Common myeloid progenitor, CD34-positive (primary cell): ENCODE measurements around the gene LRWD1. TPM values are rescaled to one million over a fixed set of nuclear protein-coding genes. Genes with fewer than 3 reads are reported as not detected.

Experiments
- CTCF ChIA-PET: fragments of 350-600 bp; sonication (Branson Sonifier 250); formaldehyde crosslinking; loops from one replicate; lab custom pipeline; 2021; ENCODE audit warnings: antibody characterized with exemption; lab: Charles Lee
- POLR2A ChIA-PET: fragments of 350-600 bp; sonication (Branson Sonifier 250); formaldehyde crosslinking; loops from one replicate; lab custom pipeline; 2021; ENCODE audit warnings: antibody characterized with exemption; lab: Charles Lee
- DNase-seq, 3 donors: peaks; one replicate each; pipeline versions ENCODE4 v3.0.0 to v3.0.0-alpha.2; 2013
- H3K27ac ChIP-seq, 2 experiments: 1 replicate in 1 of 2; 2 replicates in 1 of 2; pipeline ENCODE4 v1.7.0; 2013; ENCODE audit warnings: inconsistent platforms in 2 of 2, low read length in 2 of 2, mild to moderate bottlenecking in 2 of 2, low read depth in 1 of 2, moderate library complexity in 1 of 2; ENCODE audit not compliant: severe bottlenecking in 2 of 2, insufficient read depth in 1 of 2, poor library complexity in 1 of 2
- H3K27me3 ChIP-seq, 5 experiments: replicated peaks in 2 of 5; 1 replicate in 3 of 5; 2 replicates in 2 of 5; pipeline versions ENCODE4 v1.6.1 to v1.7.0; 2013; ENCODE audit warnings: low read length in 4 of 5, mild to moderate bottlenecking in 2 of 5, moderate library complexity in 2 of 5, inconsistent platforms in 1 of 5; ENCODE audit not compliant: insufficient read depth in 5 of 5, control insufficient read depth in 4 of 5
- H3K36me3 ChIP-seq, 4 experiments: 1 replicate in 2 of 4; 2 replicates in 2 of 4; pipeline versions ENCODE4 v1.6.1 to v1.7.0; 2013; ENCODE audit warnings: low read length in 3 of 4, control low read depth in 1 of 4, mild to moderate bottlenecking in 1 of 4; ENCODE audit not compliant: control insufficient read depth in 4 of 4, insufficient read depth in 4 of 4
- H3K4me1 ChIP-seq, 4 experiments: 1 replicate in 3 of 4; 2 replicates in 1 of 4; pipeline versions ENCODE4 v1.6.1 to v1.7.1; 2013; ENCODE audit warnings: low read length in 3 of 4, mild to moderate bottlenecking in 3 of 4, control low read depth in 1 of 4, inconsistent platforms in 1 of 4, moderate library complexity in 1 of 4; ENCODE audit not compliant: control insufficient read depth in 4 of 4, insufficient read depth in 4 of 4; ENCODE audit errors: control extremely low read depth in 1 of 4
- H3K4me3 ChIP-seq, 7 experiments: 1 replicate in 4 of 7; 2 replicates in 3 of 7; pipeline versions ENCODE4 v1.5.1 to v1.7.0; 2013; ENCODE audit warnings: mild to moderate bottlenecking in 7 of 7, low read length in 6 of 7, moderate library complexity in 6 of 7, inconsistent platforms in 2 of 7, low read depth in 2 of 7, control low read depth in 1 of 7; ENCODE audit not compliant: insufficient read depth in 4 of 7, control insufficient read depth in 1 of 7; ENCODE audit errors: extremely low read depth in 1 of 7
- H3K9me3 ChIP-seq, 5 experiments: 1 replicate in 4 of 5; 2 replicates in 1 of 5; pipeline versions ENCODE4 v1.6.1 to v1.7.1; 2013; ENCODE audit warnings: low read length in 4 of 5, mild to moderate bottlenecking in 2 of 5, inconsistent platforms in 1 of 5, low read depth in 1 of 5, moderate library complexity in 1 of 5; ENCODE audit not compliant: control insufficient read depth in 4 of 5, insufficient read depth in 2 of 5; ENCODE audit errors: control extremely low read depth in 1 of 5
- WGBS: methylation state at CpG from one replicate; pipeline ENCODE4 v1.1.5; 2013; ENCODE audit not compliant: insufficient coverage; 5-methylcytosine and 5-hydroxymethylcytosine counted together
- polyA plus RNA-seq: library from polyadenylated mRNA; unstranded; fragments of 120-200 nt; gene quantifications from one replicate; pipeline ENCODE4 v1.2.1, GENCODE V29; 2013

LRWD1 gene
- 9.5 TPM for polyA plus RNA-seq

- H3K9me3 ChIP-seq, result no peaks in the 10 kb centered on the region
- ChIA-PET CTCF (interaction anchor here (1.9 to 63.4 kb wide), 2 partner anchors 9 to 46 kb away, joined by 7 to 1488 read pairs; partner anchors contain the start of genes ORAI2 and PRKRIP1), POLR2A (interaction anchor here (1.2 kb wide), 1 partner anchor 31 kb away, joined by 4 read pairs; the partner anchor contains the start of gene ORAI2)
- H3K36me3 ChIP-seq, result peaks cover 3 to 16% (median 10%) of the 10 kb centered on the region in 4 experiments
- no peaks in the 10 kb centered on the region for H3K27me3 ChIP-seq
- WGBS, result under 1% methylated on average over 78 of the region's 81 CpGs
- peaks cover 5 to 20% (median 18%) of the 10 kb centered on the region in 4 experiments for H3K4me1 ChIP-seq
- peak; percentile 91 to 94 (median 93) for DNase-seq
- H3K27ac ChIP-seq, result peak within 1 kb of the TSS; percentile 66 to 85
- H3K4me3 ChIP-seq, result peak within 1 kb of the TSS; percentile 63 to 100 (median 98)
These were observed at the start of gene LRWD1, which contains the start of gene ALKBH4 for GRCh38 chr7:102464577-102465280. TSS of gene LRWD1 (plus strand) at chr7:102464984. CDS start at chr7:102465081, 97 bp downstream. TSS of gene ALKBH4 (minus strand) at chr7:102464863. CDS start at chr7:102464836, 27 bp downstream.

GRCh38 chr7:102415685-102416225 is 49.0 kb upstream of the LRWD1 start:
- WGBS, result 37% methylated on average over 12 of the region's 12 CpGs
- H3K9me3 ChIP-seq, result no peaks in the 10 kb centered on the region
- POLR2A ChIA-PET, result no interaction called here
- H3K27ac ChIP-seq, result peak overlapping the region in 1 of 2 experiments; percentile 67
- peak in 1 of 3 donors; percentile 42 for DNase-seq
- H3K4me1 ChIP-seq, result peaks cover 11 to 54% (median 33%) of the 10 kb centered on the region in 4 experiments
- no peaks in the 10 kb centered on the region for H3K27me3 ChIP-seq
- H3K36me3 ChIP-seq, result peaks cover 3 to 48% (median 20%) of the 10 kb centered on the region in 4 experiments
- H3K4me3 ChIP-seq, result peak overlapping the region in 2 of 7 experiments; percentile 7 to 48
- CTCF ChIA-PET, result interaction anchor here (0.7 to 63.4 kb wide), 3 partner anchors 3 to 134 kb away, joined by 3 to 1488 read pairs (median 1488); partner anchors contain the start of genes ALKBH4, LRWD1, ORAI2 and PRKRIP1

GRCh38 chr7:102416406-102416805 is 48.4 kb upstream of the LRWD1 start:
- H3K9me3 ChIP-seq, result no peaks in the 10 kb centered on the region
- H3K27ac ChIP-seq, result no peak overlapping the region
- no peak overlapping the region for H3K4me3 ChIP-seq
- DNase-seq, result no peak
- peaks cover 11 to 60% (median 39%) of the 10 kb centered on the region in 4 experiments for H3K4me1 ChIP-seq
- H3K36me3 ChIP-seq, result peaks cover 3 to 41% (median 14%) of the 10 kb centered on the region in 4 experiments
- ChIA-PET POLR2A (no interaction called here), CTCF (interaction anchor here (0.7 to 63.4 kb wide), 3 partner anchors 2 to 134 kb away, joined by 3 to 1488 read pairs (median 1488); partner anchors contain the start of genes ALKBH4, LRWD1, ORAI2 and PRKRIP1)
- 100% methylated on average over 1 of the region's 6 CpGs for WGBS
- H3K27me3 ChIP-seq, result no peaks in the 10 kb centered on the region

GRCh38 chr7:102417105-102417504 is 47.7 kb upstream of the LRWD1 start:
- Histone ChIP-seq H3K4me1 (peaks cover 14 to 65% (median 44%) of the 10 kb centered on the region in 4 experiments), H3K9me3 (no peaks in the 10 kb centered on the region), H3K4me3 (no peak overlapping the region), H3K27me3 (no peaks in the 10 kb centered on the region), H3K36me3 (peaks cover 3 to 40% (median 11%) of the 10 kb centered on the region in 4 experiments), H3K27ac (peak overlapping the region in 1 of 2 experiments; percentile 12)
- no CpG with 5 or more reads among the region's 3 CpGs for WGBS
- no peak for DNase-seq
- POLR2A ChIA-PET, result no interaction called here
- CTCF ChIA-PET, result interaction anchor here (0.6 to 63.4 kb wide), 3 partner anchors 2 to 293 kb away, joined by 3 to 1488 read pairs (median 1488); partner anchors contain the start of genes ALKBH4, LRWD1, ORAI2 and PRKRIP1

- Histone ChIP-seq H3K9me3 (no peaks in the 10 kb centered on the region), H3K4me3 (no peak overlapping the region), H3K27ac (peak overlapping the region in 1 of 2 experiments; percentile 82), H3K4me1 (peaks cover 14 to 65% (median 42%) of the 10 kb centered on the region in 4 experiments), H3K36me3 (peaks cover 3 to 31% (median 8%) of the 10 kb centered on the region in 4 experiments), H3K27me3 (no peaks in the 10 kb centered on the region)
- ChIA-PET CTCF (interaction anchor here (56.5 to 63.4 kb wide), 2 partner anchors 0 to 24 kb away, joined by 1488 read pairs; partner anchors contain the start of genes ALKBH4, LRWD1, ORAI2 and PRKRIP1), POLR2A (no interaction called here)
- 97% methylated on average over 5 of the region's 5 CpGs for WGBS
- DNase-seq, result no peak
These were observed 46.2 kb upstream of the LRWD1 start for GRCh38 chr7:102418592-102418991.

- peaks cover 3 to 31% (median 8%) of the 10 kb centered on the region in 4 experiments for H3K36me3 ChIP-seq
- POLR2A ChIA-PET, result interaction anchor here (0.6 to 1.1 kb wide), 3 partner anchors 9 to 1594 kb away, joined by 4 to 7 read pairs (median 5); no protein-coding TSS in a partner anchor
These were observed 43.0 kb upstream of the LRWD1 start for GRCh38 chr7:102421706-102422240.

More at GRCh38 chr7:102421706-102422240, 43.0 kb upstream of the LRWD1 start:
- WGBS, result 87% methylated on average over 3 of the region's 10 CpGs
- peak in 2 of 3 donors; percentile 31 to 52 for DNase-seq
- peaks cover 17 to 84% (median 63%) of the 10 kb centered on the region in 4 experiments for H3K4me1 ChIP-seq
- no peak overlapping the region for H3K4me3 ChIP-seq
- CTCF ChIA-PET, result interaction anchor here (56.5 to 63.4 kb wide), 2 partner anchors 3 to 21 kb away, joined by 1488 read pairs; partner anchors contain the start of genes ALKBH4, LRWD1, ORAI2 and PRKRIP1
- H3K9me3 ChIP-seq, result no peaks in the 10 kb centered on the region
- H3K27me3 ChIP-seq, result no peaks in the 10 kb centered on the region
- peak overlapping the region in 1 of 2 experiments; percentile 82 for H3K27ac ChIP-seq
